IMR-90 (cell line): ENCODE results near the gene SIRT2. TPM values are rescaled to one million over a fixed set of nuclear protein-coding genes. Genes with fewer than 3 reads are reported as not detected.
A peak's percentile ranks its signal among the peaks of the same experiment; 100 is the strongest.

Experiments used
- ATAC-seq: fragments of 200-7000 bp; cut with Tn5 transposase; 2 replicates; pipeline ENCODE4 v1.9.1; 2020; ENCODE audit warnings: low read depth, mild to moderate bottlenecking, moderate library complexity
- BruUV-seq: library from RNA; stranded (reverse); fragments of 400-500 nt; replicated peaks from 2 replicates; lab custom pipeline; 2021; lab: Mats Ljungman, UMichigan
- CTCF ChIA-PET: fragments of 300-600 bp; formaldehyde crosslinking; extraction: SDS; loops from one replicate; lab custom pipeline; 2021; ENCODE audit warnings: antibody characterized with exemption; lab: Yijun Ruan, JAX
- POLR2A ChIA-PET: fragments of 300-600 bp; sonication (Branson Sonifier 250); formaldehyde crosslinking; loops from one replicate; lab custom pipeline; 2022; ENCODE audit warnings: antibody characterized with exemption; ENCODE audit not compliant: unreplicated experiment; lab: Charles Lee
- DNase-seq: peaks from one replicate; pipeline ENCODE4 v3.0.0; 2013
- H2AFZ ChIP-seq: replicated peaks from 2 replicates; pipeline ENCODE3; 2013; ENCODE audit warnings: low read length, mild to moderate bottlenecking; ENCODE audit not compliant: poor library complexity
- H2AK5ac ChIP-seq: 2 replicates; pipeline ENCODE4 v1.6.1; 2013; ENCODE audit warnings: low read depth, low read length, inconsistent platforms
- H2AK9ac ChIP-seq: replicated peaks from 2 replicates; pipeline ENCODE3; 2013; ENCODE audit warnings: mild to moderate bottlenecking, low read depth, low read length, moderate library complexity; ENCODE audit not compliant: poor library complexity
- H2BK120ac ChIP-seq: 2 replicates; pipeline ENCODE4 v1.6.1; 2013; ENCODE audit warnings: low read depth, low read length, inconsistent platforms
- H2BK15ac ChIP-seq: 3 replicates; pipeline ENCODE4 v1.6.1; 2013; ENCODE audit warnings: low read depth, low read length, inconsistent platforms
- H2BK20ac ChIP-seq: 2 replicates; pipeline ENCODE4 v1.6.1; 2013; ENCODE audit warnings: low read depth, mild to moderate bottlenecking, inconsistent platforms, low read length, moderate library complexity
- H2BK5ac ChIP-seq: 2 replicates; pipeline ENCODE4 v1.6.1; 2013; ENCODE audit warnings: mild to moderate bottlenecking, low read depth, low read length, inconsistent platforms; ENCODE audit not compliant: poor library complexity, severe bottlenecking
- H3K14ac ChIP-seq: replicated peaks from 2 replicates; pipeline ENCODE4 v1.6.1; 2013; ENCODE audit warnings: low read depth, low read length, inconsistent platforms
- H3K18ac ChIP-seq: 2 replicates; pipeline ENCODE4 v1.6.1; 2013; ENCODE audit warnings: low read depth, low read length, control low read depth
- H3K23ac ChIP-seq: 2 replicates; pipeline ENCODE4 v1.6.1; 2013; ENCODE audit warnings: low read depth, low read length, inconsistent platforms
- H3K27ac ChIP-seq: 2 replicates; pipeline ENCODE4 v1.5.1; 2013; ENCODE audit warnings: mild to moderate bottlenecking, control low read depth, low read length; ENCODE audit not compliant: insufficient read depth
- H3K27me3 ChIP-seq: 2 replicates; pipeline ENCODE4 v1.6.1; 2013; ENCODE audit warnings: low read length; ENCODE audit not compliant: control insufficient read depth, insufficient read depth
- H3K36me3 ChIP-seq: 2 replicates; pipeline ENCODE4 v1.6.1; 2013; ENCODE audit warnings: low read length, mixed read lengths; ENCODE audit not compliant: control insufficient read depth, insufficient read depth
- H3K4ac ChIP-seq: 2 replicates; pipeline ENCODE4 v1.6.1; 2013; ENCODE audit warnings: low read depth, low read length, inconsistent platforms
- H3K4me1 ChIP-seq: 2 replicates; pipeline ENCODE4 v1.6.1; 2013; ENCODE audit warnings: low read length, mixed read lengths; ENCODE audit not compliant: control insufficient read depth, insufficient read depth
- H3K4me2 ChIP-seq: 2 replicates; pipeline ENCODE4 v1.6.1; 2013; ENCODE audit warnings: low read depth, mild to moderate bottlenecking, control low read depth, low read length, moderate library complexity
- H3K4me3 ChIP-seq: 2 replicates; pipeline ENCODE4 v1.5.1; 2013; ENCODE audit warnings: low read depth, mild to moderate bottlenecking, control low read depth, low read length, moderate library complexity; ENCODE audit not compliant: insufficient read depth
- H3K56ac ChIP-seq: 2 replicates; pipeline ENCODE4 v1.6.1; 2013; ENCODE audit warnings: low read length, inconsistent platforms; ENCODE audit not compliant: insufficient read depth; ENCODE audit errors: extremely low read depth
- H3K79me1 ChIP-seq, 2 experiments: 2 replicates each; pipeline ENCODE4 v1.6.1; 2013; ENCODE audit warnings: low read length in 2 of 2, inconsistent platforms in 1 of 2, low read depth in 1 of 2
- H3K9ac ChIP-seq: 2 replicates; pipeline ENCODE4 v1.6.1; 2013; ENCODE audit warnings: low read depth, low read length, control low read depth
- H3K9me1 ChIP-seq: 2 replicates; pipeline ENCODE4 v1.6.1; 2013; ENCODE audit warnings: low read length, inconsistent platforms; ENCODE audit not compliant: insufficient read depth
- H3K9me3 ChIP-seq: 2 replicates; pipeline ENCODE4 v1.6.1; 2013; ENCODE audit warnings: low read length; ENCODE audit not compliant: control insufficient read depth, insufficient read depth
- H4K20me1 ChIP-seq: 2 replicates; pipeline ENCODE4 v1.6.1; 2013; ENCODE audit warnings: low read length, inconsistent platforms; ENCODE audit not compliant: insufficient read depth
- H4K5ac ChIP-seq: 2 replicates; pipeline ENCODE4 v1.6.1; 2013; ENCODE audit warnings: mild to moderate bottlenecking, low read depth, low read length, control low read depth
- H4K8ac ChIP-seq, 2 experiments: 2 replicates each; pipeline ENCODE4 v1.6.1; 2013; ENCODE audit warnings: low read depth in 2 of 2, low read length in 2 of 2, control low read depth in 1 of 2, inconsistent platforms in 1 of 2
- H4K91ac ChIP-seq: 2 replicates; pipeline ENCODE4 v1.6.1; 2013; ENCODE audit warnings: low read depth, low read length, inconsistent platforms; ENCODE audit not compliant: insufficient read depth
- BHLHE40 ChIP-seq: fragments of 150-350 bp; IDR thresholded peaks from 2 replicates; pipeline ENCODE4 v1.6.1; 2016; ENCODE audit warnings: mild to moderate bottlenecking, low read depth, low read length
- FOS ChIP-seq: fragments of 150-350 bp; IDR thresholded peaks from 2 replicates; pipeline ENCODE4 v1.6.1; 2016; ENCODE audit warnings: low read depth, low read length
- MAZ ChIP-seq: IDR thresholded peaks from 2 replicates; pipeline ENCODE4 v1.6.1; 2012; ENCODE audit warnings: low read depth, mild to moderate bottlenecking, low read length, improper control_type of control experiment, moderate library complexity, borderline replicate concordance
- WGBS, 2 experiments: methylation state at CpG; one replicate each; pipeline versions ENCODE4 v1.1.5 to v1.1.7; 2013; ENCODE audit warnings: missing lambda C conversion rate in 2 of 2; ENCODE audit not compliant: insufficient read length in 1 of 2; ENCODE audit errors: extremely low coverage in 2 of 2; 5-methylcytosine and 5-hydroxymethylcytosine counted together
- dilution Hi-C: fragments of 300-500 bp; cut with HindIII; formaldehyde crosslinking; loops from one replicate; pipeline ENCODE4 v1.14.3; 2018; ENCODE audit warnings: low sequenced_read_pairs; ENCODE audit not compliant: unreplicated experiment
- in situ Hi-C: fragments of 300-500 bp; cut with MboI; formaldehyde crosslinking; loops from 3 replicates; pipeline ENCODE4 v1.14.3; 2019; ENCODE audit warnings: low sequenced_read_pairs, inconsistent platforms, mixed read lengths
- intact Hi-C: fragments of 100-400 bp; cut with micrococcal nuclease; formaldehyde crosslinking; loops from 2 replicates; pipeline ENCODE4 v1.10.0; 2022
- polyA plus RNA-seq, 3 experiments: library from polyadenylated mRNA; depleted of rRNA; stranded (reverse); fragments of >200 nt; gene quantifications; 2 replicates each; pipeline ENCODE4 v1.2.3, GENCODE V29; 2012; ENCODE audit warnings: low replicate concordance in 1 of 3
- total RNA-seq: library from RNA; depleted of rRNA; stranded (reverse); fragments of >200 nt; gene quantifications from 2 replicates; pipeline ENCODE4 v1.2.3, GENCODE V29; 2012
- TF ChIP-seq, protein P1 (sequence below): conservative IDR thresholded peaks from 2 replicates; pipeline ENCODE4 v1.5.1; 2012; ENCODE audit warnings: mild to moderate bottlenecking, low read depth, low read length, improper control_type of control experiment
- TF ChIP-seq, protein P2 (sequence below): fragments of 150-350 bp; IDR thresholded peaks from 2 replicates; pipeline ENCODE4 v1.6.1; 2016; ENCODE audit warnings: low read depth, mild to moderate bottlenecking, low read length, moderate library complexity, borderline replicate concordance

SIRT2 gene
- total and polyA plus RNA-seq, 2 of the 4 experiments (the other 2 are of a cell fraction) = 43.0 to 50.0 TPM

GRCh38 chr19:38838208-38838985 is 61.0 kb downstream of the SIRT2 start:
- no peak for DNase-seq
- peaks cover 44 to 71% of the 10 kb centered on the region in 2 experiments for H3K79me1 ChIP-seq
- no peak overlapping the region for H3K56ac ChIP-seq
- H4K5ac ChIP-seq = no peak overlapping the region
- H3K9me1 ChIP-seq = peaks cover 5% of the 10 kb centered on the region; the same call in 1 of the 2 replicates
- no peak overlapping the region for H2BK15ac ChIP-seq
- H3K4me2 ChIP-seq = no peak overlapping the region
- no peak overlapping the region for H3K14ac ChIP-seq
- WGBS, 2 experiments = 65% methylated on average over 6 of the region's 19 CpGs; no CpG with 5 or more reads in 1 of the 2 experiments
- no peak overlapping the region for H3K4me3 ChIP-seq
- ATAC-seq = no peak
- no peak overlapping the region for H2AK9ac ChIP-seq
- peak overlapping the region in 1 of 2 experiments; percentile 23; a peak in 1 of 4 replicates for H4K8ac ChIP-seq
- dilution Hi-C loops = no loop called here
- H3K23ac ChIP-seq = no peak overlapping the region
- CTCF ChIA-PET = interaction anchor here (1.4 kb wide), 1 partner anchor 92 kb away, joined by 3 read pairs; the partner anchor contains the start of genes MRPS12 and SARS2
- no TSS peak for BruUV-seq
- peaks cover 73% of the 10 kb centered on the region for H3K36me3 ChIP-seq
- H3K4me1 ChIP-seq = peaks cover 10% of the 10 kb centered on the region; the same call in 1 of the 2 replicates
- H2BK120ac ChIP-seq = no peak overlapping the region
- H2AK5ac ChIP-seq = no peak overlapping the region
- in situ Hi-C loops = no loop called here
- no peak overlapping the region for H3K18ac ChIP-seq
- H2BK20ac ChIP-seq = no peak overlapping the region
- no peak overlapping the region for H3K9ac ChIP-seq
- POLR2A ChIA-PET = no interaction called here
- TF ChIP-seq BHLHE40 = no peak
- no peak for TF ChIP-seq MAZ
- no peak for TF ChIP-seq FOS
- TF ChIP-seq, protein P1, sequence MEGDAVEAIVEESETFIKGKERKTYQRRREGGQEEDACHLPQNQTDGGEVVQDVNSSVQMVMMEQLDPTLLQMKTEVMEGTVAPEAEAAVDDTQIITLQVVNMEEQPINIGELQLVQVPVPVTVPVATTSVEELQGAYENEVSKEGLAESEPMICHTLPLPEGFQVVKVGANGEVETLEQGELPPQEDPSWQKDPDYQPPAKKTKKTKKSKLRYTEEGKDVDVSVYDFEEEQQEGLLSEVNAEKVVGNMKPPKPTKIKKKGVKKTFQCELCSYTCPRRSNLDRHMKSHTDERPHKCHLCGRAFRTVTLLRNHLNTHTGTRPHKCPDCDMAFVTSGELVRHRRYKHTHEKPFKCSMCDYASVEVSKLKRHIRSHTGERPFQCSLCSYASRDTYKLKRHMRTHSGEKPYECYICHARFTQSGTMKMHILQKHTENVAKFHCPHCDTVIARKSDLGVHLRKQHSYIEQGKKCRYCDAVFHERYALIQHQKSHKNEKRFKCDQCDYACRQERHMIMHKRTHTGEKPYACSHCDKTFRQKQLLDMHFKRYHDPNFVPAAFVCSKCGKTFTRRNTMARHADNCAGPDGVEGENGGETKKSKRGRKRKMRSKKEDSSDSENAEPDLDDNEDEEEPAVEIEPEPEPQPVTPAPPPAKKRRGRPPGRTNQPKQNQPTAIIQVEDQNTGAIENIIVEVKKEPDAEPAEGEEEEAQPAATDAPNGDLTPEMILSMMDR = no peak
- TF ChIP-seq, protein P2, sequence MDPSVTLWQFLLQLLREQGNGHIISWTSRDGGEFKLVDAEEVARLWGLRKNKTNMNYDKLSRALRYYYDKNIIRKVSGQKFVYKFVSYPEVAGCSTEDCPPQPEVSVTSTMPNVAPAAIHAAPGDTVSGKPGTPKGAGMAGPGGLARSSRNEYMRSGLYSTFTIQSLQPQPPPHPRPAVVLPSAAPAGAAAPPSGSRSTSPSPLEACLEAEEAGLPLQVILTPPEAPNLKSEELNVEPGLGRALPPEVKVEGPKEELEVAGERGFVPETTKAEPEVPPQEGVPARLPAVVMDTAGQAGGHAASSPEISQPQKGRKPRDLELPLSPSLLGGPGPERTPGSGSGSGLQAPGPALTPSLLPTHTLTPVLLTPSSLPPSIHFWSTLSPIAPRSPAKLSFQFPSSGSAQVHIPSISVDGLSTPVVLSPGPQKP = no peak
- H3K27me3 ChIP-seq = no peaks in the 10 kb centered on the region
- no peak overlapping the region for H3K4ac ChIP-seq
- H4K91ac ChIP-seq = no peak overlapping the region
- no peaks in the 10 kb centered on the region for H3K9me3 ChIP-seq
- peak overlapping the region; percentile 14 for H2BK5ac ChIP-seq
- H3K27ac ChIP-seq = no peak overlapping the region
- H4K20me1 ChIP-seq = peaks cover 63% of the 10 kb centered on the region
- intact Hi-C loops = no loop called here
- no peak overlapping the region for H2AFZ ChIP-seq
